ENCODE measurements around the gene TBC1D10A. TPM values are rescaled to one million over a fixed set of nuclear protein-coding genes. Genes with fewer than 3 reads are reported as not detected.
A peak's percentile ranks its signal among the peaks of the same experiment; 100 is the strongest.

The TBC1D10A gene
- total RNA-seq, 6 donors from 2014 or later, result 22.6 to 61.0 (median 36.2) TPM

DNA sequence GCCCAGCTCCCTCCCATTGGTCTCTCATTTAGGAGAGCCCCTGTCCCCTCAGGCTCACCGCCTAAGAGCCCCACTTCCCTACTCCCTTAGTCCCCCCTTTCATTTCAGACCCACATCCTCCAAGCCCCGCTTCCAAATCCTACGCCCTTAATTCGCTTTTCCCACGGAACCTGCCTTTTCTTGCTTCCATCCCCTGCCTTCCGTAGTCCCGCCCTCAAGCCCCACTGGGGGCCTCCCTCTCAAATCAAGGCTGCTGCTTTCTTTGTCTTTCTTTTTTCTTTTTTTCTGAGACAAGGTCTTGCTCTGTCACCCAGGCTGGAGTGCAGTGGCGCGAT is 30.5 kb upstream of the TBC1D10A start:
- ATAC-seq (ENCODE audit: low FRiP score in 2 of 2), result peak in 1 of 2 donors; percentile 28
- Histone ChIP-seq H3K9me3 (no peaks in the 10 kb centered on the region), H3K4me1 (peaks cover 30 to 44% (median 35%) of the 10 kb centered on the region in 4 donors), H3K4me3 (peak overlapping the region; percentile 35 to 83 (median 76)), H3K36me3 (peaks cover 4 to 12% (median 9%) of the 10 kb centered on the region in 4 donors), H3K27me3 (no peaks in the 10 kb centered on the region), H3K27ac (peak overlapping the region; percentile 95 to 99 (median 98))
- WGBS, 2 donors, result 2 to 4% methylated on average over 9 of the region's 9 CpGs
- no peak for DNase-seq
- TF ChIP-seq, protein P1, sequence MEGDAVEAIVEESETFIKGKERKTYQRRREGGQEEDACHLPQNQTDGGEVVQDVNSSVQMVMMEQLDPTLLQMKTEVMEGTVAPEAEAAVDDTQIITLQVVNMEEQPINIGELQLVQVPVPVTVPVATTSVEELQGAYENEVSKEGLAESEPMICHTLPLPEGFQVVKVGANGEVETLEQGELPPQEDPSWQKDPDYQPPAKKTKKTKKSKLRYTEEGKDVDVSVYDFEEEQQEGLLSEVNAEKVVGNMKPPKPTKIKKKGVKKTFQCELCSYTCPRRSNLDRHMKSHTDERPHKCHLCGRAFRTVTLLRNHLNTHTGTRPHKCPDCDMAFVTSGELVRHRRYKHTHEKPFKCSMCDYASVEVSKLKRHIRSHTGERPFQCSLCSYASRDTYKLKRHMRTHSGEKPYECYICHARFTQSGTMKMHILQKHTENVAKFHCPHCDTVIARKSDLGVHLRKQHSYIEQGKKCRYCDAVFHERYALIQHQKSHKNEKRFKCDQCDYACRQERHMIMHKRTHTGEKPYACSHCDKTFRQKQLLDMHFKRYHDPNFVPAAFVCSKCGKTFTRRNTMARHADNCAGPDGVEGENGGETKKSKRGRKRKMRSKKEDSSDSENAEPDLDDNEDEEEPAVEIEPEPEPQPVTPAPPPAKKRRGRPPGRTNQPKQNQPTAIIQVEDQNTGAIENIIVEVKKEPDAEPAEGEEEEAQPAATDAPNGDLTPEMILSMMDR (IDR thresholded peaks at IDR 0.05), result no peak
- TF ChIP-seq POLR2AphosphoS5 (IDR thresholded peaks at IDR 0.05) (no peak), POLR2A (IDR thresholded peaks at IDR 0.05) (no peak), EP300 (IDR thresholded peaks at IDR 0.05) (no peak)

GRCh38 chr22:30356449-30357235 is 29.9 kb upstream of the TBC1D10A start, which contains the start of the genes CCDC157 and SF3A1:
CCDC157 (plus strand) TSS chr22:30357007; CDS start chr22:30366001, 8,994 bp downstream.
SF3A1 (minus strand) TSS chr22:30356894; CDS start chr22:30356792, 102 bp downstream.
- no peaks in the 10 kb centered on the region for H3K9me3 ChIP-seq
- peak; percentile 95 to 99 for ATAC-seq (ENCODE audit: low FRiP score in 2 of 2)
- H3K27me3 ChIP-seq, result no peaks in the 10 kb centered on the region
- peak; percentile 96 to 99 for DNase-seq
- WGBS, 2 donors, result 0 to 1% methylated on average over 43 to 44 of the region's 91 CpGs
- H3K4me3 ChIP-seq, result peak within 1 kb of the TSS; percentile 61 to 83 (median 76)
- peaks cover 10 to 18% (median 14%) of the 10 kb centered on the region in 4 donors for H3K36me3 ChIP-seq
- H3K4me1 ChIP-seq, result peaks cover 30 to 47% (median 35%) of the 10 kb centered on the region in 4 donors
- TF ChIP-seq EP300 (IDR thresholded peaks at IDR 0.05) (peak in 1 of 4 donors; percentile 64), POLR2AphosphoS5 (IDR thresholded peaks at IDR 0.05) (peak; percentile 97 to 99), POLR2A (IDR thresholded peaks at IDR 0.05) (peak; percentile 73 to 97 (median 92))
- TF ChIP-seq, protein P1 (IDR thresholded peaks at IDR 0.05), result peak in 4 of 6 experiments; percentile 24 to 58 (median 39)
- H3K27ac ChIP-seq, result peak within 1 kb of the TSS; percentile 95 to 99 (median 98)

- H3K27me3 ChIP-seq, result no peaks in the 10 kb centered on the region
- H3K4me1 ChIP-seq, result peaks cover 30 to 51% (median 38%) of the 10 kb centered on the region in 4 donors
- H3K9me3 ChIP-seq, result no peaks in the 10 kb centered on the region
- H3K4me3 ChIP-seq, result peak overlapping the region in 1 of 4 donors; percentile 80
- DNase-seq (no peak), ATAC-seq (ENCODE audit: low FRiP score in 2 of 2) (no peak)
- TF ChIP-seq, protein P1 (IDR thresholded peaks at IDR 0.05), result no peak
- TF ChIP-seq POLR2A (IDR thresholded peaks at IDR 0.05) (no peak), EP300 (IDR thresholded peaks at IDR 0.05) (no peak), POLR2AphosphoS5 (IDR thresholded peaks at IDR 0.05) (no peak)
- 64 to 65% methylated on average over 5 of the region's 5 CpGs for WGBS, 2 donors
- H3K36me3 ChIP-seq, result peaks cover 10 to 38% (median 31%) of the 10 kb centered on the region in 4 donors
- H3K27ac ChIP-seq, result peak overlapping the region in 3 of 4 donors; percentile 23 to 98 (median 48)
Observed at GRCh38 chr22:30354644-30355043, 27.9 kb upstream of the TBC1D10A start.

DNA sequence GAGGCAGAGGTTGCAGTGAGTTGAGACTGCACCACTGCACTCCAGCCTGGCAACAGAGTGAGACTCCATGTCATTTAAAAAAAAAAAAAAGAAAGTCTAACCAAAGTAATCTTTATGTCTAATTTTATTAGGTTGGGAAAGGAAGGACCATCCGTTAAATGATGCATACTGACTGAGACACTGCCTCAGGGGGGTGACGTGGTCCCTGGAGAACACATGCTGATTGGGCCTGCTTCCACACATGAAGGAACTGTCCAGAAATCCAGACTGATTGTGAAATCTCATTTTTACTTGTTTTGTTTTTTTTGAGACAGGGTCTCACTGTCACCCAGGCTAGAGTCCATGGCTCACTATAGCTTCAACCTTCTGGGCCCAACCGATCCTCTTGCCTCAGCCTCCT is 24.5 kb upstream of the TBC1D10A start:
- Histone ChIP-seq H3K4me1 (peaks cover 29 to 55% (median 35%) of the 10 kb centered on the region in 4 donors), H3K4me3 (no peak overlapping the region), H3K27ac (peak overlapping the region in 1 of 4 donors; percentile 44), H3K36me3 (peaks cover 10 to 70% (median 61%) of the 10 kb centered on the region in 4 donors), H3K9me3 (no peaks in the 10 kb centered on the region), H3K27me3 (no peaks in the 10 kb centered on the region)
- DNase-seq (no peak), ATAC-seq (ENCODE audit: low FRiP score in 2 of 2) (no peak)
- TF ChIP-seq, protein P1 (IDR thresholded peaks at IDR 0.05), result no peak
- TF ChIP-seq POLR2A (IDR thresholded peaks at IDR 0.05) (no peak), EP300 (IDR thresholded peaks at IDR 0.05) (no peak), POLR2AphosphoS5 (IDR thresholded peaks at IDR 0.05) (no peak)
- 97 to 98% methylated on average over 3 of the region's 3 CpGs for WGBS, 2 donors
